Thyroid gland (tissue), 4 donors: Measurements from ENCODE around the gene TXN. TPM values are rescaled to one million over a fixed set of nuclear protein-coding genes. Genes with fewer than 3 reads are reported as not detected.
"Not testable (repeated sequence)": the region's sequence is repeated elsewhere in the genome, so short reads cannot be mapped to it uniquely, and the experiment has no call there.

Experiments used
- DNase-seq, 2 donors: peaks; one replicate each; pipeline ENCODE4 v3.0.0-alpha.2; 2019
- H3K27ac ChIP-seq, 3 donors: fragments of 200-600 bp; sonication (generic); 1 replicate in 2 of 3; 2 replicates in 1 of 3; pipeline ENCODE4 v1.5.1; 2016 to 2019; ENCODE audit warnings: mild to moderate bottlenecking in 1 of 3, moderate library complexity in 1 of 3
- H3K27me3 ChIP-seq: fragments of 200-600 bp; sonication (generic); one replicate; pipeline ENCODE4 v1.5.1; 2019
- H3K36me3 ChIP-seq, 2 donors: fragments of 200-600 bp; sonication (generic); one replicate each; pipeline ENCODE4 v1.5.1; 2016 to 2019
- H3K4me1 ChIP-seq, 2 donors: fragments of 200-600 bp; sonication (generic); one replicate each; pipeline ENCODE4 v1.5.1; 2017 to 2019
- H3K4me3 ChIP-seq, 3 donors: fragments of 200-600 bp; sonication (generic); replicated peaks in 1 of 3; 1 replicate in 2 of 3; 2 replicates in 1 of 3; pipeline ENCODE4 v1.5.1; 2016; ENCODE audit warnings: mild to moderate bottlenecking in 1 of 3
- H3K9me3 ChIP-seq: fragments of 200-600 bp; sonication (generic); one replicate; pipeline ENCODE4 v1.5.1; 2017
- CTCF ChIP-seq, 6 experiments: fragments of 200-600 bp in 3 of 6; fragments of 450-650 bp in 3 of 6; sonication (generic) in 3 of 6; IDR thresholded peaks; one replicate each; pipeline ENCODE4 v1.5.1; 2016 to 2019; ENCODE audit warnings: antibody characterized with exemption in 6 of 6, mild to moderate bottlenecking in 2 of 6, inconsistent platforms in 1 of 6, moderate library complexity in 1 of 6
- POLR2A ChIP-seq, 2 donors: fragments of 450-650 bp; IDR thresholded peaks; one replicate each; pipeline ENCODE4 v1.6.1; 2017; ENCODE audit warnings: antibody characterized with exemption in 2 of 2, mild to moderate bottlenecking in 2 of 2, moderate library complexity in 1 of 2
- WGBS, 2 donors: methylation state at CpG; one replicate each; pipeline ENCODE4 v1.1.5; 2017; 5-methylcytosine and 5-hydroxymethylcytosine counted together
- intact Hi-C: fragments of 100-400 bp; cut with DNase I; formaldehyde crosslinking; loops from one replicate; pipeline ENCODE4 v1.15.1; 2023
- total RNA-seq, 4 donors: library from RNA; depleted of rRNA; stranded (reverse); fragments of >200 nt; gene quantifications; one replicate each; pipeline ENCODE4 v1.2.3, GENCODE V29; 2016

TXN gene
- total RNA-seq, 4 donors from 2014 or later, result 148 to 252 (median 172) TPM

GRCh38 chr9:110254500-110254899 is 1.8 kb downstream of the TXN start:
- peaks cover 11 to 19% of the 10 kb centered on the region in 2 donors for H3K4me1 ChIP-seq
- H3K27ac ChIP-seq, result peak overlapping the region in 2 of 3 donors; percentile 94 to 95
- peak overlapping the region in 1 of 3 donors; percentile 84 for H3K4me3 ChIP-seq
- peaks cover 0 to 9% of the 10 kb centered on the region in 2 donors for H3K36me3 ChIP-seq
- 90 to 93% methylated on average over 2 of the region's 2 CpGs for WGBS, 2 donors
- no peaks in the 10 kb centered on the region for H3K9me3 ChIP-seq
- no peaks in the 10 kb centered on the region for H3K27me3 ChIP-seq
- no peak for DNase-seq
- TF ChIP-seq CTCF (IDR thresholded peaks at IDR 0.05) (no peak), POLR2A (IDR thresholded peaks at IDR 0.05) (no peak)
- intact Hi-C loops, result no loop called here

GRCh38 chr9:110252509-110253139 is 3.7 kb downstream of the TXN start:
- Histone ChIP-seq H3K36me3 (peaks cover 0 to 19% of the 10 kb centered on the region in 2 donors), H3K27me3 (no peaks in the 10 kb centered on the region), H3K27ac (no peak overlapping the region), H3K9me3 (no peaks in the 10 kb centered on the region), H3K4me1 (peaks cover 9 to 19% of the 10 kb centered on the region in 2 donors), H3K4me3 (no peak overlapping the region)
- 75 to 88% methylated on average over 10 of the region's 10 CpGs for WGBS, 2 donors
- intact Hi-C loops, result no loop called here
- TF ChIP-seq CTCF (IDR thresholded peaks at IDR 0.05) (no peak), POLR2A (IDR thresholded peaks at IDR 0.05) (no peak)
- DNase-seq, result no peak

GRCh38 chr9:110251770-110252169 is 4.5 kb downstream of the TXN start:
- H3K36me3 ChIP-seq, result peaks cover 0 to 19% of the 10 kb centered on the region in 2 donors
- H3K27me3 ChIP-seq, DNase-seq, H3K9me3 ChIP-seq, intact Hi-C loops, H3K4me3 ChIP-seq, H3K27ac ChIP-seq: not testable (repeated sequence)
- 93 to 98% methylated on average over 5 of the region's 5 CpGs for WGBS, 2 donors
- peaks cover 5 to 19% of the 10 kb centered on the region in 2 donors for H3K4me1 ChIP-seq

- 90 to 91% methylated on average over 4 of the region's 4 CpGs for WGBS, 2 donors
- Histone ChIP-seq H3K4me1 (peaks cover 5 to 19% of the 10 kb centered on the region in 2 donors), H3K36me3 (peaks cover 3 to 19% of the 10 kb centered on the region in 2 donors), H3K4me3 (no peak overlapping the region), H3K27ac (no peak overlapping the region), H3K27me3 (no peaks in the 10 kb centered on the region), H3K9me3 (no peaks in the 10 kb centered on the region)
- intact Hi-C loops, result no loop called here
- TF ChIP-seq POLR2A (IDR thresholded peaks at IDR 0.05), result no peak
- no peak for TF ChIP-seq CTCF (IDR thresholded peaks at IDR 0.05)
- no peak for DNase-seq
These were observed 5.1 kb downstream of the TXN start for GRCh38 chr9:110251212-110251611.

GRCh38 chr9:110249603-110250002 is 6.7 kb downstream of the TXN start:
- H3K9me3 ChIP-seq, result no peaks in the 10 kb centered on the region
- no peak for DNase-seq
- TF ChIP-seq CTCF (IDR thresholded peaks at IDR 0.05) (no peak), POLR2A (IDR thresholded peaks at IDR 0.05) (no peak)
- no peak overlapping the region for H3K4me3 ChIP-seq
- 98% methylated on average over 4 of the region's 4 CpGs for WGBS, 2 donors
- intact Hi-C loops, result no loop called here
- peaks cover 4 to 19% of the 10 kb centered on the region in 2 donors for H3K36me3 ChIP-seq
- peaks cover 0 to 17% of the 10 kb centered on the region in 2 donors for H3K4me1 ChIP-seq
- H3K27ac ChIP-seq, result no peak overlapping the region
- no peaks in the 10 kb centered on the region for H3K27me3 ChIP-seq
